RWPE2 (cell line): Measurements from ENCODE around the gene JAKMIP2.

Experiments used
- ATAC-seq: fragments of 200-7000 bp; cut with Tn5 transposase; 3 replicates; pipeline ENCODE4 v1.9.1; 2021; ENCODE audit warnings: low read depth
- DNase-seq: peaks from one replicate; pipeline ENCODE4 v3.0.0-alpha.2; 2020; ENCODE audit warnings: low spot score
- H3K27ac ChIP-seq: fragments of 450-650 bp; 2 replicates; pipeline ENCODE4 v1.5.1; 2017; ENCODE audit warnings: mild to moderate bottlenecking; ENCODE audit not compliant: poor library complexity, severe bottlenecking
- H3K27me3 ChIP-seq: fragments of 250-450 bp; sonication (Bioruptor Pico); 2 replicates; pipeline ENCODE4 v1.5.1; 2021; ENCODE audit warnings: mild to moderate bottlenecking, moderate library complexity; ENCODE audit not compliant: insufficient read depth, poor library complexity, severe bottlenecking
- H3K36me3 ChIP-seq: fragments of 250-450 bp; sonication (Bioruptor Pico); 2 replicates; pipeline ENCODE4 v1.5.1; 2020; ENCODE audit warnings: low read depth, mild to moderate bottlenecking, moderate library complexity
- H3K4me1 ChIP-seq: fragments of 250-450 bp; sonication (Bioruptor Pico); 2 replicates; pipeline ENCODE4 v1.5.1; 2021; ENCODE audit warnings: mild to moderate bottlenecking, moderate library complexity; ENCODE audit not compliant: insufficient read depth, poor library complexity, severe bottlenecking
- H3K4me3 ChIP-seq: fragments of 250-450 bp; sonication (Bioruptor Pico); 2 replicates; pipeline ENCODE4 v1.5.1; 2021; ENCODE audit warnings: mild to moderate bottlenecking, moderate library complexity; ENCODE audit not compliant: severe bottlenecking
- H3K9me3 ChIP-seq: fragments of 250-450 bp; sonication (Bioruptor Pico); 2 replicates; pipeline ENCODE4 v1.5.1; 2021; ENCODE audit warnings: mild to moderate bottlenecking, moderate library complexity; ENCODE audit not compliant: severe bottlenecking
- CTCF ChIP-seq: fragments of 450-650 bp; IDR thresholded peaks from one replicate; pipeline ENCODE4 v1.5.1; 2017; ENCODE audit warnings: mild to moderate bottlenecking, moderate library complexity; ENCODE audit not compliant: poor library complexity, severe bottlenecking

JAKMIP2 gene

GRCh38 chr5:147788023-147788422, 5.5 kb upstream of the JAKMIP2 start:
- H3K9me3 ChIP-seq = no peaks in the 10 kb centered on the region
- H3K27me3 ChIP-seq = peaks cover 6% of the 10 kb centered on the region
- H3K4me3 ChIP-seq = no peak overlapping the region
- TF ChIP-seq CTCF = no peak
- H3K36me3 ChIP-seq = no peaks in the 10 kb centered on the region
- no peaks in the 10 kb centered on the region for H3K4me1 ChIP-seq
- ATAC-seq (no peak), DNase-seq (no peak)
- no peak overlapping the region for H3K27ac ChIP-seq

GRCh38 chr5:147786142-147786541, 3.6 kb upstream of the JAKMIP2 start:
- no peak overlapping the region for H3K27ac ChIP-seq
- no peak for ATAC-seq
- no peak overlapping the region for H3K4me3 ChIP-seq
- H3K27me3 ChIP-seq = peaks cover 25% of the 10 kb centered on the region
- no peaks in the 10 kb centered on the region for H3K9me3 ChIP-seq
- H3K4me1 ChIP-seq = no peaks in the 10 kb centered on the region
- no peaks in the 10 kb centered on the region for H3K36me3 ChIP-seq
- no peak for DNase-seq
- no peak for TF ChIP-seq CTCF

- ATAC-seq (no peak), DNase-seq (no peak)
- Histone ChIP-seq H3K27ac (no peak overlapping the region), H3K36me3 (no peaks in the 10 kb centered on the region), H3K4me3 (no peak overlapping the region), H3K4me1 (no peaks in the 10 kb centered on the region), H3K9me3 (no peaks in the 10 kb centered on the region), H3K27me3 (peaks cover 40% of the 10 kb centered on the region)
- no peak for TF ChIP-seq CTCF
These were observed 1.8 kb upstream of the JAKMIP2 start for GRCh38 chr5:147784146-147784987.

- TF ChIP-seq CTCF = no peak
- ATAC-seq = no peak
- Histone ChIP-seq H3K27me3 (peaks cover 57% of the 10 kb centered on the region), H3K4me1 (no peaks in the 10 kb centered on the region), H3K27ac (no peak overlapping the region), H3K36me3 (no peaks in the 10 kb centered on the region), H3K4me3 (no peak overlapping the region), H3K9me3 (no peaks in the 10 kb centered on the region)
- no peak for DNase-seq
These were observed 1.5 kb downstream of the JAKMIP2 start for GRCh38 chr5:147780924-147781573.

- no peak for DNase-seq
- ATAC-seq = no peak
- Histone ChIP-seq H3K27me3 (peaks cover 57% of the 10 kb centered on the region), H3K4me3 (no peak overlapping the region), H3K9me3 (no peaks in the 10 kb centered on the region), H3K4me1 (no peaks in the 10 kb centered on the region), H3K36me3 (no peaks in the 10 kb centered on the region), H3K27ac (no peak overlapping the region)
- no peak for TF ChIP-seq CTCF
These were observed 2.8 kb downstream of the JAKMIP2 start for GRCh38 chr5:147779694-147780093.
